ENCODE measurements around the gene BUB1. TPM values are rescaled to one million over a fixed set of nuclear protein-coding genes. Genes with fewer than 3 reads are reported as not detected.

The BUB1 gene
- total RNA-seq, 1 experiment from 2014 or later, result 80.2 TPM

- ATAC-seq (no peak), DNase-seq (ENCODE audit: low read depth, low spot score) (no peak)
- Histone ChIP-seq H3K27me3 (ENCODE audit: insufficient read depth, low read length) (no peaks in the 10 kb centered on the region), H3K9me2 (ENCODE audit: insufficient read depth) (no peaks in the 10 kb centered on the region), H4K20me1 (ENCODE audit: insufficient read depth) (no peaks in the 10 kb centered on the region), H3K9me3 (ENCODE audit: control insufficient read depth in 1 of 2, insufficient read depth in 1 of 2, low read depth in 1 of 2, low read length in 2 of 2) (no peaks in the 10 kb centered on the region), H3K4me2 (ENCODE audit: low read length) (no peak overlapping the region), H3K4me3 (replicated peaks in 1 of 2; ENCODE audit: low read depth in 1 of 2, low read length in 2 of 2) (no peak overlapping the region), H3K36me3 (ENCODE audit: control insufficient read depth in 1 of 2, insufficient read depth in 2 of 2, low read length in 2 of 2) (no peaks in the 10 kb centered on the region), H3K4me1 (ENCODE audit: control insufficient read depth in 1 of 2, insufficient read depth in 2 of 2, low read length in 2 of 2) (peaks cover 0 to 8% of the 10 kb centered on the region in 2 experiments; a peak in 2 of 4 replicates), H3K79me2 (ENCODE audit: insufficient read depth, low read length) (no peaks in the 10 kb centered on the region), H3K27ac (ENCODE audit: low read depth, low read length) (no peak overlapping the region), H3K9ac (ENCODE audit: low read length) (no peak overlapping the region), H2AFZ (ENCODE audit: low read depth, low read length, poor library complexity, severe bottlenecking) (no peak overlapping the region)
- CTCF ChIA-PET, result no interaction called here
- POLR2A ChIA-PET, result no interaction called here
- RAD21 ChIA-PET (ENCODE audit: low non-redundant PET in 1 of 2, low total read pairs in 2 of 2, uncharacterized antibody in 2 of 2, unreplicated experiment in 2 of 2), result no interaction called here
- TF ChIP-seq ZFX (IDR thresholded peaks at IDR 0.05) (no peak), JUND (IDR thresholded peaks at IDR 0.05) (no peak), POLR2A (IDR thresholded peaks at IDR 0.05; ENCODE audit: borderline replicate concordance, extremely low read depth, insufficient read depth, insufficient read length) (no peak), POLR2AphosphoS5 (IDR thresholded peaks at IDR 0.05; ENCODE audit: low read depth, low read length) (no peak), REST (IDR thresholded peaks at IDR 0.05; ENCODE audit: low read depth) (no peak), ATF3 (IDR thresholded peaks at IDR 0.05) (no peak), SP1 (IDR thresholded peaks at IDR 0.05; ENCODE audit: low read depth) (no peak), YY1 (IDR thresholded peaks at IDR 0.05; ENCODE audit: extremely low read depth, insufficient replicate concordance, low read depth, low read length) (no peak), ELF1 (IDR thresholded peaks at IDR 0.05; ENCODE audit: borderline replicate concordance, low read depth) (no peak), ZNF274 (IDR thresholded peaks at IDR 0.05; ENCODE audit: low read depth, low read length) (no peak), ZBTB33 (IDR thresholded peaks at IDR 0.05; ENCODE audit: extremely low read depth, insufficient replicate concordance, low read length) (no peak), EZH2phosphoT487 (IDR thresholded peaks at IDR 0.05; ENCODE audit: borderline replicate concordance) (no peak), EGR1 (IDR thresholded peaks at IDR 0.05; ENCODE audit: low read depth) (no peak), EZH2 (IDR thresholded peaks at IDR 0.05) (no peak), RAD21 (IDR thresholded peaks at IDR 0.05; ENCODE audit: low read depth) (no peak), TCF7L2 (IDR thresholded peaks at IDR 0.05; ENCODE audit: borderline replicate concordance, extremely low read depth, insufficient read depth, insufficient read length) (no peak), CBX3 (IDR thresholded peaks at IDR 0.05; ENCODE audit: low read depth) (no peak), FOSL1 (IDR thresholded peaks at IDR 0.05; ENCODE audit: low read depth) (no peak), MAX (IDR thresholded peaks at IDR 0.05) (no peak), CTCF (IDR thresholded peaks at IDR 0.05 in 2 of 3, conservative IDR thresholded peaks at IDR 0.05 in 1 of 3; ENCODE audit: borderline replicate concordance in 1 of 3, insufficient read depth in 1 of 3, low read depth in 2 of 3, low read length in 2 of 3) (no peak)
- no TSS peak for BruUV-seq (replicated peaks)
- intact Hi-C loops (cut with micrococcal nuclease), result no loop called here
These were observed 39.9 kb upstream of the BUB1 start for GRCh38 chr2:110717734-110718133.
